Uterus (tissue), 2 donors: Measurements from ENCODE around the gene MPC1.

Source experiments
- POLR2A ChIP-seq, 2 donors: fragments of 450-650 bp; IDR thresholded peaks; one replicate each; pipeline ENCODE4 v1.6.1; 2016; ENCODE audit warnings: antibody characterized with exemption in 2 of 2, mild to moderate bottlenecking in 1 of 2, moderate library complexity in 1 of 2
- TF ChIP-seq, protein P1 (sequence below), 4 experiments: fragments of 200-600 bp in 2 of 4; fragments of 450-650 bp in 2 of 4; sonication (generic) in 2 of 4; IDR thresholded peaks; one replicate each; pipeline ENCODE4 v1.5.1; 2016 to 2019; ENCODE audit warnings: antibody characterized with exemption in 4 of 4, mild to moderate bottlenecking in 2 of 4, moderate library complexity in 1 of 4

DNA sequence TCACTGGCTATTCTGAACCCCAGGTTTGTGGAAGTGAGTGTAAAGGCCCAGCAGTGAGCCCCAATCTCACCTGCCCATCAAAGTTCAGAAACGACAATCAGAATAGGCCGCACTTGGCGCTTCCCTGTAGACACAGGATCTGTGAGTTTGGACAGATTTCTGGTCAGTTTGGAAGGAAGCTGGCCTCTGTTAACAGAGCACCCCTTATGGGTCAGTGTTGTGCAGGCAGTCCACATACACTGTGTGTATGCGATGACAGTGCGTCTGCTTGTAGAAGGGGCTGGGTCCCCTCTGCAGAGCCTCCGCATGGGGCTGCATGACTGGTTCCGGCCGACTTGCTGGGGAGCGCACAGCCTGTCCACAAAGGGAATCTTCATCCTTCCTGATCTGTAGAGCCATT lies 3.4 kb upstream of the MPC1 start:
- TF ChIP-seq, protein P1, sequence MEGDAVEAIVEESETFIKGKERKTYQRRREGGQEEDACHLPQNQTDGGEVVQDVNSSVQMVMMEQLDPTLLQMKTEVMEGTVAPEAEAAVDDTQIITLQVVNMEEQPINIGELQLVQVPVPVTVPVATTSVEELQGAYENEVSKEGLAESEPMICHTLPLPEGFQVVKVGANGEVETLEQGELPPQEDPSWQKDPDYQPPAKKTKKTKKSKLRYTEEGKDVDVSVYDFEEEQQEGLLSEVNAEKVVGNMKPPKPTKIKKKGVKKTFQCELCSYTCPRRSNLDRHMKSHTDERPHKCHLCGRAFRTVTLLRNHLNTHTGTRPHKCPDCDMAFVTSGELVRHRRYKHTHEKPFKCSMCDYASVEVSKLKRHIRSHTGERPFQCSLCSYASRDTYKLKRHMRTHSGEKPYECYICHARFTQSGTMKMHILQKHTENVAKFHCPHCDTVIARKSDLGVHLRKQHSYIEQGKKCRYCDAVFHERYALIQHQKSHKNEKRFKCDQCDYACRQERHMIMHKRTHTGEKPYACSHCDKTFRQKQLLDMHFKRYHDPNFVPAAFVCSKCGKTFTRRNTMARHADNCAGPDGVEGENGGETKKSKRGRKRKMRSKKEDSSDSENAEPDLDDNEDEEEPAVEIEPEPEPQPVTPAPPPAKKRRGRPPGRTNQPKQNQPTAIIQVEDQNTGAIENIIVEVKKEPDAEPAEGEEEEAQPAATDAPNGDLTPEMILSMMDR (IDR thresholded peaks at IDR 0.05): no peak
- no peak for TF ChIP-seq POLR2A (IDR thresholded peaks at IDR 0.05)
